RWPE1 (cell line): ENCODE results near the gene DRGX.

ENCODE experiments used
- CTCF ChIA-PET: fragments of 350-600 bp; sonication (Branson Sonifier 250); formaldehyde crosslinking; extraction: SDS; loops from one replicate; lab custom pipeline; 2021; lab: Yijun Ruan, JAX
- POLR2A ChIA-PET: fragments of 400-600 bp; formaldehyde crosslinking; extraction: SDS; loops from one replicate; lab custom pipeline; 2020; ENCODE audit warnings: antibody characterized with exemption; ENCODE audit not compliant: low non-redundant PET; lab: Yijun Ruan, JAX
- DNase-seq: peaks from one replicate; pipeline ENCODE4 v3.0.0; 2012; ENCODE audit warnings: low spot score
- H3K27ac ChIP-seq: fragments of 450-650 bp; 2 replicates; pipeline ENCODE4 v1.5.1; 2017
- CTCF ChIP-seq: fragments of 450-650 bp; conservative IDR thresholded peaks from 2 replicates; pipeline ENCODE4 v1.5.1; 2017; ENCODE audit warnings: low read depth, mild to moderate bottlenecking

DRGX gene

GRCh38 chr10:49400365-49400764, 4.5 kb upstream of the DRGX start:
- ChIA-PET POLR2A (no interaction called here), CTCF (interaction anchor here (0.6 kb wide), 1 partner anchor 119 kb away, joined by 3 read pairs; no protein-coding TSS in a partner anchor)
- no peak for TF ChIP-seq CTCF

GRCh38 chr10:49398986-49399385, 3.1 kb upstream of the DRGX start:
- ChIA-PET POLR2A (no interaction called here), CTCF (interaction anchor here (0.6 kb wide), 1 partner anchor 10 kb away, joined by 5 read pairs; no protein-coding TSS in a partner anchor)
- no peak for TF ChIP-seq CTCF
- no peak overlapping the region for H3K27ac ChIP-seq
- DNase-seq, result no peak

More at GRCh38 chr10:49400365-49400764, 4.5 kb upstream of the DRGX start:
- H3K27ac ChIP-seq, result no peak overlapping the region
- DNase-seq, result no peak

GRCh38 chr10:49398000-49398861, 2.3 kb upstream of the DRGX start:
- ChIA-PET POLR2A (no interaction called here), CTCF (interaction anchor here (1.4 kb wide), 1 partner anchor 10 kb away, joined by 7 read pairs; no protein-coding TSS in a partner anchor)
- peak; percentile 84 for DNase-seq
- no peak overlapping the region for H3K27ac ChIP-seq
- TF ChIP-seq CTCF, result no peak

- CTCF ChIA-PET, result interaction anchor here (1.4 kb wide), 1 partner anchor 11 kb away, joined by 7 read pairs; no protein-coding TSS in a partner anchor
- no peak overlapping the region for H3K27ac ChIP-seq
- no peak for TF ChIP-seq CTCF
- no peak for DNase-seq
- POLR2A ChIA-PET, result no interaction called here
These were observed 1.4 kb upstream of the DRGX start for GRCh38 chr10:49397036-49397999.

GRCh38 chr10:49396666-49396999, 744 bp upstream of the DRGX start:
- no peak for DNase-seq
- ChIA-PET POLR2A (no interaction called here), CTCF (interaction anchor here (1.4 kb wide), 1 partner anchor 11 kb away, joined by 7 read pairs; no protein-coding TSS in a partner anchor)
- H3K27ac ChIP-seq, result no peak overlapping the region
- no peak for TF ChIP-seq CTCF
